ENCODE measurements around the gene MAGI2. TPM values are rescaled to one million over a fixed set of nuclear protein-coding genes. Genes with fewer than 3 reads are reported as not detected.

The MAGI2 gene
- total and polyA plus RNA-seq, 2 donors (not counting 3 experiments of a cell fraction or from before 2014, with no cell fraction given), result 0.28 to 6.0 TPM

GRCh38 chr7:78535655-78536054 is 917.8 kb downstream of the MAGI2 start:
- Histone ChIP-seq H3K9ac (replicated peaks; ENCODE audit: extremely low read depth, insufficient read depth, low read length) (no peak overlapping the region), H3K9me1 (replicated peaks; ENCODE audit: control insufficient read depth, extremely low read depth, insufficient read depth, low read length) (no peaks in the 10 kb centered on the region), H3K27me3 (ENCODE audit: control insufficient read depth in 2 of 2, insufficient read depth in 2 of 2, low read length in 2 of 2) (no peaks in the 10 kb centered on the region), H3K27ac (ENCODE audit: insufficient read depth, low read depth, low read length) (no peak overlapping the region), H2AFZ (ENCODE audit: low read depth, low read length) (no peak overlapping the region), H4K20me1 (replicated peaks; ENCODE audit: control insufficient read depth, extremely low read depth, insufficient read depth, low read length) (no peaks in the 10 kb centered on the region), H3K4me2 (ENCODE audit: insufficient read depth, low read length) (no peak overlapping the region), H3K4me3 (replicated peaks in 1 of 3; ENCODE audit: insufficient read depth in 1 of 3, low read depth in 1 of 3, low read length in 3 of 3) (no peak overlapping the region), H3K79me2 (ENCODE audit: control insufficient read depth, insufficient read depth, low read length) (no peaks in the 10 kb centered on the region), H3K36me3 (ENCODE audit: control insufficient read depth in 2 of 2, extremely low read depth in 1 of 2, insufficient read depth in 2 of 2, low read length in 2 of 2) (no peaks in the 10 kb centered on the region), H3K9me3 (replicated peaks; ENCODE audit: control insufficient read depth, insufficient read depth, low read length) (no peaks in the 10 kb centered on the region), H3K4me1 (ENCODE audit: control insufficient read depth, extremely low read depth, insufficient read depth, low read length) (peaks cover under 1% of the 10 kb centered on the region)
- CTCF ChIA-PET, result no interaction called here
- intact Hi-C loops (cut with micrococcal nuclease), result no loop called here
- dilution Hi-C loops (cut with MboI; ENCODE audit: extremely low pct_ligation_motif_present, low sequenced_read_pairs), result no loop called here
- POLR2A ChIA-PET, result no interaction called here
- BruUV-seq (replicated peaks), result no TSS peak
- no peak for FAIRE-seq
- DNase-seq (ENCODE audit: low read depth, low spot score), result no peak
- no peak for TF ChIP-seq POLR2AphosphoS5 (IDR thresholded peaks at IDR 0.05; ENCODE audit: insufficient read depth, low read depth, low read length)
- no peak for TF ChIP-seq MYC (IDR thresholded peaks at IDR 0.05; ENCODE audit: low read depth, low read length)
- no peak for TF ChIP-seq POLR2A (IDR thresholded peaks at IDR 0.05; ENCODE audit: low read depth, low read length)
- no peak for TF ChIP-seq GATA2 (IDR thresholded peaks at IDR 0.05; ENCODE audit: insufficient read depth, insufficient read length, low read depth, low read length)
- no peak for TF ChIP-seq EZH2 (IDR thresholded peaks at IDR 0.05; ENCODE audit: borderline replicate concordance, low read depth, low read length, severe bottlenecking)
- no peak for TF ChIP-seq MAX (IDR thresholded peaks at IDR 0.05; ENCODE audit: insufficient read depth, insufficient read length)
- TF ChIP-seq JUN (IDR thresholded peaks at IDR 0.05; ENCODE audit: borderline replicate concordance, insufficient read depth, insufficient read length, low read depth), result no peak
- TF ChIP-seq FOS (IDR thresholded peaks at IDR 0.05; ENCODE audit: borderline replicate concordance, insufficient read depth, low read length), result no peak
- no peak for TF ChIP-seq CTCF (IDR thresholded peaks at IDR 0.05; ENCODE audit: extremely low read depth in 1 of 2, insufficient read depth in 1 of 2, low read depth in 1 of 2, low read length in 2 of 2)
